Measurements from ENCODE around the gene COL4A4. TPM values are rescaled to one million over a fixed set of nuclear protein-coding genes. Genes with fewer than 3 reads are reported as not detected.

The COL4A4 gene
- total RNA-seq, 1 donor from 2014 or later = 20.5 TPM

DNA sequence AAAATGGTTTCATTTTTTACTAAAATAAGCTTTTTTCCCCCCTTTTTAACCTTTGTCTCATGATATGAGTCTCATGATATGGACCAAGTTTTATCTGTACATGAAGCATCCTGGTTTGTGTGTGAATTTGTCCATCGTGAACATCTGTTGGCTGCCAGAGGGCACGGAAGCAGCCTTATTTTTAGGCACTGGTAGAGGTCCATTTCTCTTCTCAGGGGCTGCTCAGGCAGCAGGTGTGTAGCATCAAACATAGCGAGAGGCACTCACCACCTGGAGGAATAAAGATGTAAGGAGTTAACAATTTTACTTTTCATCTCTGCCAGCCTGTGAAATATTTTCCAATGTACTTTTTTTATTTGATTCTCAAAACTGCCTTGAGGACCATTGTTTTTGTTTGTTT lies 193.6 kb downstream of the COL4A4 start:
- no peaks in the 10 kb centered on the region for H3K9me3 ChIP-seq
- peak overlapping the region; percentile 72 to 80 for H3K27ac ChIP-seq
- no peak for DNase-seq (ENCODE audit: low spot score in 2 of 2)
- H3K4me1 ChIP-seq = peaks cover 3 to 15% of the 10 kb centered on the region in 2 donors
- intact Hi-C loops (cut with DNase I) = loop anchor here (5.0 to 10.0 kb wide), 2 partner anchors 133 to 306 kb away; partner anchors contain the start of gene RHBDD1
- no peaks in the 10 kb centered on the region for H3K27me3 ChIP-seq
- no peaks in the 10 kb centered on the region for H3K36me3 ChIP-seq
- H3K4me3 ChIP-seq = peak overlapping the region; percentile 23 to 47
- TF ChIP-seq, protein P1, sequence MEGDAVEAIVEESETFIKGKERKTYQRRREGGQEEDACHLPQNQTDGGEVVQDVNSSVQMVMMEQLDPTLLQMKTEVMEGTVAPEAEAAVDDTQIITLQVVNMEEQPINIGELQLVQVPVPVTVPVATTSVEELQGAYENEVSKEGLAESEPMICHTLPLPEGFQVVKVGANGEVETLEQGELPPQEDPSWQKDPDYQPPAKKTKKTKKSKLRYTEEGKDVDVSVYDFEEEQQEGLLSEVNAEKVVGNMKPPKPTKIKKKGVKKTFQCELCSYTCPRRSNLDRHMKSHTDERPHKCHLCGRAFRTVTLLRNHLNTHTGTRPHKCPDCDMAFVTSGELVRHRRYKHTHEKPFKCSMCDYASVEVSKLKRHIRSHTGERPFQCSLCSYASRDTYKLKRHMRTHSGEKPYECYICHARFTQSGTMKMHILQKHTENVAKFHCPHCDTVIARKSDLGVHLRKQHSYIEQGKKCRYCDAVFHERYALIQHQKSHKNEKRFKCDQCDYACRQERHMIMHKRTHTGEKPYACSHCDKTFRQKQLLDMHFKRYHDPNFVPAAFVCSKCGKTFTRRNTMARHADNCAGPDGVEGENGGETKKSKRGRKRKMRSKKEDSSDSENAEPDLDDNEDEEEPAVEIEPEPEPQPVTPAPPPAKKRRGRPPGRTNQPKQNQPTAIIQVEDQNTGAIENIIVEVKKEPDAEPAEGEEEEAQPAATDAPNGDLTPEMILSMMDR (IDR thresholded peaks at IDR 0.05) = no peak

DNA sequence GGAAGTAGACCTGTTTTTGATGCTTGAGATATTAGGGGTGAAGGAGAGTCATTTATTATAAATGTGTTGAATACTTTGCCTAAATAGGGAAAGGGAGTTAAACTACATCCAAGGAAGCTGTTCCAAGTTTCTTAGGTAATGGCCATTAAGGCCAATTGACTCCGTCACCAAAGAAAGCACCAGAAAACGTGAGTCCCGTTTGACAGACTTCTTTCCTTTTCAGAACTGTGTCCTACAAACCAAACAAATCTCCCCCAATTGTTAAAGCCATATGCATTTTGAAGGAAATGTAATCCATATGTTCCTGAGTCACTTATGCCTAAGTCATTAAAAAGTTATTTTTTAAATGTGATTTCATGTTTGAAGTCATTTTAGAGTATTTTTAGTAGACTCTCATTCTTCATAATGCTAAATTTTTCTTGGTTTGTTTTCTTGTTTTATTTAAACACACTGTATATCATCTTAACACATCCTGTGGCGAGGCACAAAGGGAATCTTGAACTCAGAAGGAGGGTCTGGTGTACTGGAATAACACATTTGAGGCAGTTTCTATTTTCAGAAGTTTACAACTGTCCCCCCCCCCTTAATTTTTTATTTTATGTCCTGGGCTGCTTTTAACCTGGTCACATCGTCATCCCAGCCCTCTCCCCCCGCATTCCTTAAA lies 194.5 kb downstream of the COL4A4 start:
- Histone ChIP-seq H3K27ac (peak overlapping the region; percentile 72 to 80), H3K27me3 (no peaks in the 10 kb centered on the region), H3K4me3 (peak overlapping the region; percentile 23 to 47), H3K9me3 (no peaks in the 10 kb centered on the region), H3K4me1 (peaks cover 3 to 15% of the 10 kb centered on the region in 2 donors), H3K36me3 (no peaks in the 10 kb centered on the region)
- DNase-seq (ENCODE audit: low spot score in 2 of 2) = no peak
- TF ChIP-seq, protein P1 (IDR thresholded peaks at IDR 0.05) = no peak
- intact Hi-C loops (cut with DNase I) = loop anchor here (5.0 to 10.0 kb wide), 2 partner anchors 132 to 305 kb away; partner anchors contain the start of gene RHBDD1

DNA sequence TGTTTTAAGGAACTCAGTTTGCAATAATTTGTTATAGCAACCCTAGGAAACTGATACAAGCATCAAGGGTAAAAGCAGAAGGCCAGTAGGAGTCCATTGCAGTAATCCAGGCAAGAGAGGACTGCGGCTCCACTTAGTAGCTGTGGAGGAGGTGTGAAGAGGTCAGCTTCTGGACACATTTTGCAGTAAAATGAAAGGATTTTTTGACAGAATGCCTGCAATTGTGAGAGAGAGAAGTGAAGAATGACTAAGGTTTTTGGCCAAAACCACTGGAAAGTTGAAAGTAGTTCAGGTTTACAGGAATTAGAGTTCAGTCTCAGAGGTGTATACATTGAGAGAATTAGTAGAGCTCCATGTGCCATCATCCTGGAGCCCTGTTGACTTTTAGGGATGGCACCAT lies 198.6 kb downstream of the COL4A4 start:
- H3K27me3 ChIP-seq = no peaks in the 10 kb centered on the region
- TF ChIP-seq, protein P1 (IDR thresholded peaks at IDR 0.05) = no peak
- peaks cover 3 to 15% of the 10 kb centered on the region in 2 donors for H3K4me1 ChIP-seq
- no peak for DNase-seq (ENCODE audit: low spot score in 2 of 2)
- H3K27ac ChIP-seq = no peak overlapping the region
- no peaks in the 10 kb centered on the region for H3K36me3 ChIP-seq
- H3K4me3 ChIP-seq = no peak overlapping the region
- H3K9me3 ChIP-seq = no peaks in the 10 kb centered on the region
- intact Hi-C loops (cut with DNase I) = no loop called here

DNA sequence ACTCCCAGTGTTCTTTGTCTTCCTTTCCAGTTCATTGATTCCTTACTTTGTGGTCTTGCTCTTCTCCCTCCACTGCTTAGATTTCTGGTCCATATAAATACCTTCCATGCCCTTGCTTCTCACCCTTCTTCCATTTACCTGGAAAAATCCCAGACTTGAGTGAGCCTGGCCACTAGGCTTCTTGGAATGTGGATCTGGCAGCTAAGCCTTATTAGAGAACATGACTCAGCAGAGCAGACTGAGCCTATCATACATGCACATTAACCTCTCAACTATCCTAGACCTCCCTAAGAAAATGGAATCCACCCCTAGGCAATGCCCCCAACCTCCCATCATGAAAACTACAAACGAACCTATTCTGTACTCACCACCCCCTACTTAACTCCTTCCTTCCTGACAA lies 200.5 kb downstream of the COL4A4 start:
- TF ChIP-seq, protein P1 (IDR thresholded peaks at IDR 0.05) = no peak

DNA sequence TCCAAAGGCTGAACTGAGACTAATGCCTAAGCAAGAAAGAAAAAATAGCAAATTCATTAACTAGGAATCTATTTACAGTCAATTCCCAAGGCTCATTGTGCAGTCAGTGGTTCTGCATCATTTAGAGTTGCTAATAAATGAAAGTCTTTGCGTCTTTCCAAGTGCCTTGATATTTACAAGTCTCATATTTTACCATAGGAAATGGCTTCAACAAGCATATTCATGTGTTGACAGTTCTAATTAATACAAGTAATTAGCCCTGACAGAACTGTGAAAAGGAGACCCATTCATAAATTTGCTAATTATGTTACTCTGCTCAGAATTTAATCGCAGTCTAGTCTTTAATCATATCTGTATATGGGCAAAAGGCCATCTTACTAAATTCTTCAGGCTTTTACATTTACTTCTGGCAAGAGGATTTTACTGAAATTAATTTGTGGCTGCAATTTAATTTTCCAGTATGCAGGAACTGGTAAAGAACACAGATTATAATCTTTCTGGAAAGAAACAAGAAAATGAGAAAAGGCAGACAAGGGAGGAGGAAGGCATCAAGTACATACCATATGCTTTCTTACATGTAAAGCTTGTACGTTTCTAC lies 201.7 kb downstream of the COL4A4 start:
- peaks cover 0 to 4% of the 10 kb centered on the region in 2 donors for H3K4me1 ChIP-seq
- H3K27me3 ChIP-seq = no peaks in the 10 kb centered on the region
- no peaks in the 10 kb centered on the region for H3K9me3 ChIP-seq
- TF ChIP-seq, protein P1 (IDR thresholded peaks at IDR 0.05) = no peak
- DNase-seq (ENCODE audit: low spot score in 2 of 2) = no peak
- no peaks in the 10 kb centered on the region for H3K36me3 ChIP-seq
- intact Hi-C loops (cut with DNase I) = no loop called here
- H3K4me3 ChIP-seq = no peak overlapping the region
- H3K27ac ChIP-seq = no peak overlapping the region

More for the DNA sequence above, 200.5 kb downstream of the COL4A4 start:
- no peaks in the 10 kb centered on the region for H3K36me3 ChIP-seq
- H3K27me3 ChIP-seq = no peaks in the 10 kb centered on the region
- intact Hi-C loops (cut with DNase I) = no loop called here
- no peaks in the 10 kb centered on the region for H3K9me3 ChIP-seq
- no peak overlapping the region for H3K27ac ChIP-seq
- no peak overlapping the region for H3K4me3 ChIP-seq
- no peak for DNase-seq (ENCODE audit: low spot score in 2 of 2)
- peaks cover 0 to 9% of the 10 kb centered on the region in 2 donors for H3K4me1 ChIP-seq
